Brain pericyte (primary cell): ENCODE results near the gene INPP5F.
"Not testable (repeated sequence)": the region's sequence is repeated elsewhere in the genome, so short reads cannot be mapped to it uniquely, and the experiment has no call there.

Experiments
- DNase-seq: peaks from one replicate; pipeline ENCODE4 v3.0.0-alpha.2; 2012; ENCODE audit warnings: low read depth, low spot score

INPP5F gene

DNA sequence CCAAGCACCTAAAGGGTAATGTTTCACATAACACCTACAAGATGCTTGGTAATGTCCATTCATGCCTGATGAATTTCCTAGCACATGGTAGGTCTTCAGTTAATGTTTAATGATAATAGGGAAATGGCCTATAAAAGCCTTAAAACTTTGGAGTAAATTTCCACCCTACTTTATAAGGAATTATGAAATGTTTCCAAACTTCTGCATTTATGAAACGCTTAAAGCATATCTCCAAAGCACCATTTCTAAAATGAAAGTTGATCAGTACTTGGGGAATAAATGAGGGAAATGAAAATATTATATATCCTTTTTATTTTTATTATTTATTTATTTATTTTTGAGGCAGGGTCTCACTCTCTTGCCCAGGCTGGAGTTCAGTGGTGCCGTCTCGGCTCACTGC lies 51.8 kb downstream of the INPP5F start:
- no peak for DNase-seq

- no peak for DNase-seq
Observed at GRCh38 chr10:119778776-119779445, 53.1 kb downstream of the INPP5F start.

DNA sequence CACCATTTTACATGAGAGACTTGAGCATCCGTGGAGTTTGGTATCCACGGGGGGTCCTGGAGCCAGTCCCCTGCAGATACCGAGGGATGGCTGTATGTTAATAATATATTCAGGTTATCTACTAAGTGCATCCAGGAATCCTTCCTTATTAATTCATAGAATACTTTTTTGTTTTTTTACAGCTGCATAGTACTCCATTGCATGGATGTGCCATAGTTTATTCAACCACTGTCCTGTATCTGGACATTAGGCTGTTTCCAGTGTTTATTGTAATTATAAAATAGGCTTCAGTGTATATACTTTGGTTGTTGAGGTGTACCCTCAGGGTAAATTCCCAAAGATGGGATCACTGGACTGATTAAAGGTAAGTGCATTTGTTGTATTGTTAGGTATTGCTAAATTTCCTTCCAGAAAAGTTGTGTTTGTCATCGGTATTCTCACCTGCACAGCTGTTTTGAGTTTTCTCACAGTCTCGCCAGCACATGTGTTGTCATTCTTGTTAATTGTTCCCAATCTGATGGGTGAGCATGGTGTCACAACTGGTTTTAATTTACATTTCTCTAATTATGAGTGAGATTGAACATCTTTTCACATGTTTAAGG lies 55.1 kb downstream of the INPP5F start:
- no peak for DNase-seq

DNA sequence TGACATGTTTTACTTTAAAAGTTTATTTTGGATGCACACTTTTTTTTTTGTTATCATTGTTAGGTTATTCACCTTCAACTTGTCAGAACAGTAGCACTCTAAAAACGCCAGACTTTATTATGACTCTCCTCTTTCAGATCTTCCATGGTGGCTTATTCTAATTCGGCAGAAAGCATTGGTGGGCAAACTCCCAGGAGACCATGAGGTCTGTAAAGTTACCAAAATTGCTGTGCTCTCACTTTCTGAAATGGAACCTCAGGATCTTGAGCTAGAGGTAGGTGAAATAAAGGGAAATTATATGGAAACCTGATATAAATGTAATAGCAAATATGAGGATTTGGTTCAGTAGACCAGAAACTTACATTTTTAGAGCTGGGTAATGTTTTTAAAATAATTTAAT lies 55.6 kb downstream of the INPP5F start:
- no peak for DNase-seq

DNA sequence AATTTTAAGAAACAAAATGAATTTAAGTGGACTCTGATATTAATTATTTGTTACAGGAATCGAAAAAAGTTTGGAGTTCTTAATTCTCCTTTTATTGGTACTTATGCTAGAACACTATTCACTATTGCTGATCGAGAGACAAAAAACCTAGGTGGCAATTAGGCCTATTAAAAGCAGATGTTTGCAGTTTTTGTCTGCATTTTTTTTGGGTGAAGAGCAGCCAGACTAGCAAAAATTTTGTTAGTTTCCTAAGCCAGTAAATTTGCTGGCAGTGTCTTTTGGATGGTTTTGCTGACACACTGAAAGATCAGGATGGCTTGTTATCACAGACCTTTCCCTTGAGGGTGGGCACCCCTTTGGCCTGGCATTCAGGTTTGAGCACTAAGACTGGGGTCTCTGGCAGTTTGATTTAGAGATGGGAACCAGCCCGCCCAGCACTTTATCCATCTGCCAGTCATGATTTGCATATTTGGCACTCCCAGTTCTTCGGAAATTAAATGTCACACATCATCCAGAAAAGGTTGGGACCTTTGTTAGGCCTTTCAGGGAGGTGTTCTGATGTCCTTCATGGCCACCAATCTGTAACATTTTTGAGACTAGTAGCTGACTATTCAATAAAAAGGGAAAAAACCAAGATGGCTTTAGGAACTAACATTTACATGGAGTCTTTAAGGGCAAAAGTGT lies 57.3 kb downstream of the INPP5F start:
- no peak for DNase-seq

- DNase-seq, result no peak
Observed at GRCh38 chr10:119783665-119784027, 57.8 kb downstream of the INPP5F start.

DNA sequence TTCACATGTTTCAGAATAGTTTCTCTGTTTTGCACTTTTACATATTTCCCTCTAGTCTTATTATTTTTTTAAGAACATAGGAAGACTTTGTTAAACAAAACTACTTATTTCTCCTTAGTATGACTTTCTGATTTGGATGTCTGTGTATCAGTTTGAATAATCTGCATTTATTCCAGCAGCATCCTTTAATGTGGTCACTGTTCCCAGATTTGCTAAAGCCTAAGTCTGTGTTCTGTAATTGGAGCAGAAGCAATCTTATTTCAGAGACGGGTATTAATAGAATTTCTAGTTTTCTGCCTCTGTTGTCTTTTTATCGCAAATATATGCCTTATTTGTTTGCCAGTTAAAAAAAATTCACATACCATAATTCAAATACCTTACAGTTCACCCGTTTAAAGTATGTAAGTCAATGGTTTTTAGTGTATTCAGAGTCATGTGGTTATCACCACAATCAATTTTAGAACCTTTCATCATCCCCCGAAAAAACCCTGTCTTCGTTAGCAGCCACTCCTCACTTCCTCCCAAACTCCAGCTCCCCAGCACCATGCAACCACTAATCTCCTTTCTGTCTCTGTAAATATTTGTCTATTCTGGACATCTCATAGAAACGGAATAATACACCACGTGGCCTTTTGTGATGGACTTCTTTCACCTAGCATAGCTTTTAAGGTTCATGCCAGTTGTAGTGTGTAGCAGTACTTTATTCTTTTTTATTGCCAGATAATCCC lies 58.7 kb downstream of the INPP5F start:
- DNase-seq, result no peak

DNA sequence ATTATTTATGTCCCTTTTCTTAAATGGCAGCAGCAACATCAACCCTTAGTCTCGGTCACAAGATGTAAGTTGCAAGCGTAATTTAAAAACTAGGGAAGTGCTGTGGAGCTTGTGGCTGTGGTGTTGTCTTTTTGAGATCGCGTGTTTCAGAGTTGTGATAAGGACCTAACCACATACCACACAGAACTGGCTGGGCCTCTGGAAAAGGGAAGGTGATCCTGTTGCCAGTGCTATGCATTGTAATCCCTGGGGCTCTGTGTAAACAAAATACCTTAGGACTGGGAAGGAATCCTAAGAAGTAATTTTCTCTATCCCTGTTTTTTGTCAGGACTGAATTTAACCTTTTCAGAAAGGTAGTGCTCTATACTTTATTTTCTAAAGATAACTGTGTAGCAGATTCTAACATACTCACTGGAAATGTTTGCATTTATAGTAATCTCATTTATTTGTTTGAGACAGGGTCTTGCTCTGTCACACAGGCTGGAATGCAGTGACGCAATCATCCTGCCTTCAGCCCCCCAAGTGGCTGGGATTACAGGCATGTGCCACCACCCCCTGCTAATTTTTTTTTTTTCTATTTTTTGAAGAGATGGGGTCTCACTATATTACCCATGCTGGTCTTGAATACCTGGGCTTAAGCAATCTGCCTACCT lies 60.4 kb downstream of the INPP5F start:
- no peak for DNase-seq

GRCh38 chr10:119795101-119795500 lies 69.3 kb downstream of the INPP5F start:
- DNase-seq, result not testable (repeated sequence)

DNA sequence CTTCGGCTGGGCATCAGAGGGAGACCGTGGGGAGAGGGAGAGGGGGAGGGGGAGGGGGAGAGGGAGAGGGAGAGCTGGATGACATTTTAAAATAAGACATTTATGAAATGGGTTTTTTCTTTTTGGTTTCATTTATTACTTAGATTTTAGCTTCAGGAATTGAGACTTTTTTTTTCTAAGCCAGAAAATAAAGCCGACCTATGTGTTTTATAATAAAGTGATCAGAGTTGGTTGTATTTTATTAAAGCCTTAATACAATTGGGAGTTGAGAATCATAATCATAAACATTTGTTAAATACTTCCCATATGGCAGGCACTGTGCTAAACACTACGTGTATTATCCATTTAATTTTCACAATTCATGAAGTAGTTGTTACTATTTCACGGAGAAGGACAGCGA lies 70.2 kb downstream of the INPP5F start:
- no peak for DNase-seq

DNA sequence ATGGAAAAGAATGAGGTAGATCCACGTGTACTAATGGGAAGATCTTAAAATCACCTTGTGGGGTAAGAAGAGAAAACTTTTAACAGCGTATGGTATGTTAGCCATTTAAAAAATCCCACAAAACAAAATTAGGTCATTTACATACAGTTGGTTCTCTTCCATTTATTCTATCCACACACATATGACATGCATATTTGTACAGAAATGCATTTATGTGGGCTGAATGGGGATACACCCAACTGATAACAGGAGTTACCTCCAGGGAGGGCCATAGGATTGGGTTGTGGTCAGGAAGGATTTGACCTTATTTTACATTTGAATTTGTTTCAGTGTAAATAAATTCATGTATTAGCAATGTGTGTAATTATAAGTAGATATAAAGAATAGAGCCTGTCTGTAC lies 75.3 kb downstream of the INPP5F start:
- DNase-seq, result no peak

DNA sequence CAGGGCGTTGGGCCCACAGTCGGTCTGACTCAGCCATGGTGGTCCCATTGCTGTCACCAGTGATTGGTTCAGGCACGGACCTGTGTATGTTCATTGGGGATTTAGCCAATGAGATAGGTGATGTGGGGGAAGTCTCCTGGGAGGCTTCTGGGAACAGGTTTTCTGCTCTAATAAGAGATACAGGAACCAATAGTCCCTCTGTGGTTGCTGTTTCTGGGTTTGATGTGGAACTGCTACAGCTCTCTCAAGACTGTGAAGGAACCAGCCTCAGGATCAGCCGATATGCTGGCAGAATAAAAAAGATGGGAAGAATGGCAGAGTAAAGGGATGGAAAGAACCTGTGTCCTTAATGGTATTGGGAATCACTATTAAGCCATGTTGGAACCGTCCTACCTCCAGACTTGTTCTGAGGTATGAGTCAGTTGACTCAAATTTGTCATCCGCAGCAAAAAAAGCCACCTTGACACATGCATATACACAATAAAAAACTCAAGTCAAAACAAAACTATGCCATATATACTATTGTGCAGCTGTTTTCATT lies 76.2 kb downstream of the INPP5F start:
- no peak for DNase-seq

DNA sequence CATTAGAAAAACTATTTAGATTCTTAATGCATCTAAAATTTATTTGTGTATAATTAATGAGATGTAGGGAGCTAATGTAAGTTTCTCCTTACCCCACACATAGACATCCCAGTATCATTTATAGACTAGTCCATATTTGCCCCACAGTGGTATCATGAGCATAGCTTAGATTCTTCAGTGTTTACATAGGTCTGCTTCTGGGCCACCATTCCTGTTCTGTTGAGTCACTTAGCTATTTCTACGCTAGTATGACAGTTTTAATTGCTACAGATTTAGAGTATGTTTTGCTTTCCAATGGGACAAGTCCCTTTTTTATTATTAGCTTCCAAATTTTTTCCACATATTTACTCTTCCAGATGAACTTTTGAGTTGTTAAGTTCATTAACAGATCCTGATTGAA lies 77.4 kb downstream of the INPP5F start:
- no peak for DNase-seq

- DNase-seq, result no peak
Observed at GRCh38 chr10:119805702-119806230, 79.9 kb downstream of the INPP5F start.

- no peak for DNase-seq
Observed at GRCh38 chr10:119806334-119807130, 80.7 kb downstream of the INPP5F start.

- no peak for DNase-seq
Observed at GRCh38 chr10:119807960-119808697, 82.3 kb downstream of the INPP5F start.

DNA sequence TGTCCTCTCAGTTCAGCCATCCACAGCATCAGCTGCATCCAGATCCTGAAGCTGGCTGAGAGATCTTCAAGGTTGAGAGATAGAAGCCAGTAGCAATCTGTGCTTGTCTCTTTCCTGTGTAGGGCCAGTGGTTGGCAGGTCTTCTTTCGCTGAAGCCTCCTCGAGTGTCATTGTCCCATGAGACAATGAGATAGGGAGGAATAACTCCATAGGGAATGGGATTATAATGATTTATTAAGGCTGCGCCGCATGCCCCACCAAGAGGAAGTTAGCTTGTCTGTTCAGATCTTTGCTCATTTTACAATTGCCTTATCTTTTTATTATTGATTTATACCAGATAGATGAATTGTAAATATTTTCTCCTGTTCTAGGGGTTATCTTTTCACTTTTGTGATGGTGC lies 85.3 kb downstream of the INPP5F start:
- no peak for DNase-seq

GRCh38 chr10:119812684-119813083 lies 86.8 kb downstream of the INPP5F start:
- DNase-seq, result no peak

DNA sequence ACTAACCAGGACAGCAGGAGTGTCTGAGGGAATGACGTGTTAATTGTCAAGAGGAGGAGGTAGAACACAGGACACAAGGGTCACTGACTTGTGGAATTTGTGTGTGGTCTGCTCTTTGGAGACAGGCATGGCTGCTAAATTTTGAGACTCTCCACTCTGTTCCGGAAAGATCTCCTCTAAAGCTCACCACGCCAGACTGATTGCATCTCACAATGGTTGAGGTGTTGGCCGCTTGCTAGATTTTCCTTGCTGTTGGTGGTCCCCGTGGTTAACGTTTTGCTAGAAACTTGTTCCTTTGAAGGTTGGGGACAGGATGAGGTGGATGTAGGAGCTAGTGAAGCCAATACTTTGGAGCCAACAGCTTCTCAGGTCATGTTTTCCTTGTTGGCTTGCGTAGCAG lies 89.8 kb downstream of the INPP5F start:
- no peak for DNase-seq
